Measurements from ENCODE around the gene SDHB. TPM values are rescaled to one million over a fixed set of nuclear protein-coding genes. Genes with fewer than 3 reads are reported as not detected.

Gene SDHB
- total RNA-seq, 1 experiment from 2014 or later, result 336 TPM

DNA sequence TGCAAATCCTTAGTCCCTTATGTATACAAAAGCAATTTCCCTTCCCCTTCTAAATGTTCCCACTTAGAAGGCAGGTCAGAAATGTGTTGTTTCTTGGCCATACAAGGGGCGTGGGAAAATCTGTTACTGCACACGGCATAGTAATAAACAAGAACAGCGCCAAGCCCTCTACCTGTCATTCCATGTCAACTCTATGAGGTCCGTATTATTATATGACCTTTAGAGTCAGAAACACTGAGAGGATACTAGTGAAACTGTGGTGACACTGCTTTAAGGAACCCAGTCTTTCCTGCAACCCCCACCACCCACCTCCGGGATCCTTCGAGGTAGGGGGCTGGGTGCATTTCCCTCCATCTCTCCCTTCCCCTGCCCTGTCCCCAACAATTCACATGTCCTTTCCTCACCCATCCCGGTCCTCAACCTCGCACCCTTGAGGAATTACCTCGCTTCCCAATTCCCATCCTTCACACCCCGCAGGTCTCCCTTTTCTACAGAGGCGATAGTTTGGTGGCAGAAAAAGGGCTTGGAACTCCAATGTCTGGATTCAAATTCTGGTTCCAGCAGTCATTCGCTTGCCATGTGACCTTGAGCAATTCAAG is 647 bp downstream of the SDHB start:
- ChIA-PET CTCF (no interaction called here), POLR2A (ENCODE audit: unreplicated experiment) (no interaction called here)
- intact Hi-C loops (cut with micrococcal nuclease), result no loop called here
- Histone ChIP-seq H3K9me2 (replicated peaks; ENCODE audit: low read length) (no peaks in the 10 kb centered on the region), H3K9me3 (ENCODE audit: low read length) (no peaks in the 10 kb centered on the region), H4K20me1 (ENCODE audit: low read length) (0 out of 2 replicates have a peak, but pooled peaks cover 5% of the 10 kb centered on the region), H3K36me3 (ENCODE audit: low read depth, low read length) (peaks cover 18% of the 10 kb centered on the region), H3K9ac (ENCODE audit: low read length) (peak overlapping the region; percentile 82), H3K4me1 (ENCODE audit: insufficient read depth, low read length) (peaks cover 9% of the 10 kb centered on the region), H3K4me2 (ENCODE audit: low read length) (peak overlapping the region; percentile 93), H3F3A (ENCODE audit: low read length, unreplicated experiment) (no peaks in the 10 kb centered on the region), H3K79me2 (ENCODE audit: low read length) (peaks cover 54% of the 10 kb centered on the region), H3K27me3 (ENCODE audit: low read length) (no peaks in the 10 kb centered on the region), H2AFZ (ENCODE audit: low read length) (peak overlapping the region; percentile 63; the same call in 1 of the 2 replicates), H3K4me3 (ENCODE audit: low read length) (peak overlapping the region; percentile 95), H3K27ac (ENCODE audit: low read length) (peak overlapping the region; percentile 43)
- no peak for DNase-seq
- ATAC-seq, result no peak
- no TSS peak for BruUV-seq (replicated peaks)
- TF ChIP-seq EZH2 (IDR thresholded peaks at IDR 0.05; ENCODE audit: low read length, unreplicated experiment), result no peak
- TF ChIP-seq EZH2phosphoT487 (IDR thresholded peaks at IDR 0.05; ENCODE audit: borderline replicate concordance, low read length), result no peak
- TF ChIP-seq, protein P1, sequence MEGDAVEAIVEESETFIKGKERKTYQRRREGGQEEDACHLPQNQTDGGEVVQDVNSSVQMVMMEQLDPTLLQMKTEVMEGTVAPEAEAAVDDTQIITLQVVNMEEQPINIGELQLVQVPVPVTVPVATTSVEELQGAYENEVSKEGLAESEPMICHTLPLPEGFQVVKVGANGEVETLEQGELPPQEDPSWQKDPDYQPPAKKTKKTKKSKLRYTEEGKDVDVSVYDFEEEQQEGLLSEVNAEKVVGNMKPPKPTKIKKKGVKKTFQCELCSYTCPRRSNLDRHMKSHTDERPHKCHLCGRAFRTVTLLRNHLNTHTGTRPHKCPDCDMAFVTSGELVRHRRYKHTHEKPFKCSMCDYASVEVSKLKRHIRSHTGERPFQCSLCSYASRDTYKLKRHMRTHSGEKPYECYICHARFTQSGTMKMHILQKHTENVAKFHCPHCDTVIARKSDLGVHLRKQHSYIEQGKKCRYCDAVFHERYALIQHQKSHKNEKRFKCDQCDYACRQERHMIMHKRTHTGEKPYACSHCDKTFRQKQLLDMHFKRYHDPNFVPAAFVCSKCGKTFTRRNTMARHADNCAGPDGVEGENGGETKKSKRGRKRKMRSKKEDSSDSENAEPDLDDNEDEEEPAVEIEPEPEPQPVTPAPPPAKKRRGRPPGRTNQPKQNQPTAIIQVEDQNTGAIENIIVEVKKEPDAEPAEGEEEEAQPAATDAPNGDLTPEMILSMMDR (conservative IDR thresholded peaks at IDR 0.05; ENCODE audit: low read depth, low read length), result no peak

DNA sequence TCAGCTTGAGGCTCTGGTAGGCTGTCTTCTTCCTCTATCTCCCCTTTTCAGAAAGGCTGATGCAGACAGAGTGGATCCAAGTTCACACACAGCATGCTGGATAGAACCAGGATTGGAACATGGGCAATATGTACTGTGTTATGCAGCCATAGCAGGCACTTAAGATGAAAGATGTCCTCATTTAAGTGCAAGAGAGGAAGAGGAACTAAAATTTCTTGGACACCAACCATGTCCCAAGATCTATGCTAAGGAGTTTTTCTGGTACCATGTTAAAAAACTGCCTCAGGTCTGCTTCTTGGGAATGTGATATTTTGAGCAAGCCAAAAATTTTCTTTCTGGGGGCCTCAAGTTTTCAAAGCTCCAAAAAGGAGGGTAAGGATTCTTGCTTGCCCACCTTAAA is 1.2 kb downstream of the SDHB start:
- no TSS peak for BruUV-seq (replicated peaks)
- H3K9ac ChIP-seq (ENCODE audit: low read length), result peak overlapping the region; percentile 82
- no peaks in the 10 kb centered on the region for H3K9me3 ChIP-seq (ENCODE audit: low read length)
- H3K36me3 ChIP-seq (ENCODE audit: low read depth, low read length), result peaks cover 18% of the 10 kb centered on the region
- TF ChIP-seq EZH2 (IDR thresholded peaks at IDR 0.05; ENCODE audit: low read length, unreplicated experiment) (no peak), EZH2phosphoT487 (IDR thresholded peaks at IDR 0.05; ENCODE audit: borderline replicate concordance, low read length) (no peak)
- TF ChIP-seq, protein P1 (conservative IDR thresholded peaks at IDR 0.05; ENCODE audit: low read depth, low read length), result no peak
- DNase-seq, result no peak
- H3K4me1 ChIP-seq (ENCODE audit: insufficient read depth, low read length), result peaks cover 9% of the 10 kb centered on the region
- POLR2A ChIA-PET (ENCODE audit: unreplicated experiment), result no interaction called here
- 0 out of 2 replicates have a peak, but pooled peaks cover 5% of the 10 kb centered on the region for H4K20me1 ChIP-seq (ENCODE audit: low read length)
- peak overlapping the region; percentile 95 for H3K4me3 ChIP-seq (ENCODE audit: low read length)
- no peaks in the 10 kb centered on the region for H3F3A ChIP-seq (ENCODE audit: low read length, unreplicated experiment)
- peaks cover 59% of the 10 kb centered on the region for H3K79me2 ChIP-seq (ENCODE audit: low read length)
- H3K27ac ChIP-seq (ENCODE audit: low read length), result no peak overlapping the region
- no peaks in the 10 kb centered on the region for H3K27me3 ChIP-seq (ENCODE audit: low read length)
- H3K4me2 ChIP-seq (ENCODE audit: low read length), result peak overlapping the region; percentile 93
- H3K9me2 ChIP-seq (replicated peaks; ENCODE audit: low read length), result no peaks in the 10 kb centered on the region
- intact Hi-C loops (cut with micrococcal nuclease), result no loop called here
- CTCF ChIA-PET, result no interaction called here
- no peak for ATAC-seq
- no peak overlapping the region for H2AFZ ChIP-seq (ENCODE audit: low read length)

DNA sequence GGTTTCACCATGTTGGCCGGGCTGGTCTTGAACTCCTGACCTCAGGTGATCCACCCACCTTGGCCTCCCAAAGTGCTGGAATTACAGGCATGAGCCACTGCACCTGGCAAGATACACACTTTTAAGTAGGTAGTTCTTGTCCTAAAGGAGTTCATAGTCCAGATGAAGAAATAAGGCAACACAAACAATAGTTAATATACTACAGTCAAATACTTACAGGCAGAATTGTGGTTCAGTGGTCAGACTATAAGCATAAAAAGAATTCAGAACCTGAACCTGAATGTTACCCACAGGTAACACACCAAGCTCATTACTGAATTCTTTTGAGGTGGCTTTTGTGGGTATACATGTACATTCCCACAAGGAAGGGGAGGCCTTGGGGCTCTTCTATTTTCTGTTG is 1.8 kb downstream of the SDHB start:
- ATAC-seq (no peak), DNase-seq (no peak)
- ChIA-PET CTCF (no interaction called here), POLR2A (ENCODE audit: unreplicated experiment) (no interaction called here)
- no peaks in the 10 kb centered on the region for H3K9me2 ChIP-seq (replicated peaks; ENCODE audit: low read length)
- no peak overlapping the region for H2AFZ ChIP-seq (ENCODE audit: low read length)
- peaks cover 18% of the 10 kb centered on the region for H3K36me3 ChIP-seq (ENCODE audit: low read depth, low read length)
- H3K9me3 ChIP-seq (ENCODE audit: low read length), result no peaks in the 10 kb centered on the region
- BruUV-seq (replicated peaks), result no TSS peak
- H3K79me2 ChIP-seq (ENCODE audit: low read length), result peaks cover 61% of the 10 kb centered on the region
- no peak overlapping the region for H3K27ac ChIP-seq (ENCODE audit: low read length)
- peaks cover 9% of the 10 kb centered on the region for H3K4me1 ChIP-seq (ENCODE audit: insufficient read depth, low read length)
- H3K9ac ChIP-seq (ENCODE audit: low read length), result no peak overlapping the region
- intact Hi-C loops (cut with micrococcal nuclease), result no loop called here
- H3F3A ChIP-seq (ENCODE audit: low read length, unreplicated experiment), result no peaks in the 10 kb centered on the region
- H3K4me2 ChIP-seq (ENCODE audit: low read length), result peak overlapping the region; percentile 93
- H3K27me3 ChIP-seq (ENCODE audit: low read length), result no peaks in the 10 kb centered on the region
- H3K4me3 ChIP-seq (ENCODE audit: low read length), result peak overlapping the region; percentile 95
- H4K20me1 ChIP-seq (ENCODE audit: low read length), result 0 out of 2 replicates have a peak, but pooled peaks cover 5% of the 10 kb centered on the region
- TF ChIP-seq EZH2phosphoT487 (IDR thresholded peaks at IDR 0.05; ENCODE audit: borderline replicate concordance, low read length), result no peak
- no peak for TF ChIP-seq EZH2 (IDR thresholded peaks at IDR 0.05; ENCODE audit: low read length, unreplicated experiment)
